CD14-positive monocyte (primary cell): Measurements from ENCODE around the gene WDR45. TPM values are rescaled to one million over a fixed set of nuclear protein-coding genes. Genes with fewer than 3 reads are reported as not detected.

Source experiments
- DNase-seq, 3 donors: peaks; one replicate each; pipeline ENCODE4 v3.0.0-alpha.2; 2011 to 2022
- H2AFZ ChIP-seq: 2 replicates; pipeline ENCODE4 v1.6.0; 2012; ENCODE audit warnings: mild to moderate bottlenecking, low read depth, low read length, inconsistent platforms; ENCODE audit not compliant: insufficient read depth, poor library complexity, severe bottlenecking
- H3K27ac ChIP-seq, 2 donors: 1 replicate in 1 of 2; 2 replicates in 1 of 2; pipeline ENCODE4 v1.5.1; 2012 to 2013; ENCODE audit warnings: low read length in 2 of 2, control low read depth in 1 of 2, inconsistent platforms in 1 of 2, low read depth in 1 of 2, mild to moderate bottlenecking in 1 of 2
- H3K27me3 ChIP-seq, 2 donors: one replicate each; pipeline versions ENCODE4 v1.6.0 to v1.6.1; 2011 to 2013; ENCODE audit warnings: low read length in 2 of 2; ENCODE audit not compliant: control insufficient read depth in 2 of 2, insufficient read depth in 2 of 2
- H3K36me3 ChIP-seq, 2 donors: replicated peaks in 1 of 2; 1 replicate in 1 of 2; 2 replicates in 1 of 2; pipeline versions ENCODE4 v1.5.1 to v1.6.1; 2012 to 2013; ENCODE audit warnings: low read length in 2 of 2, control low read depth in 1 of 2, inconsistent platforms in 1 of 2, mild to moderate bottlenecking in 1 of 2; ENCODE audit not compliant: insufficient read depth in 2 of 2, control insufficient read depth in 1 of 2
- H3K4me1 ChIP-seq, 2 donors: 1 replicate in 1 of 2; 2 replicates in 1 of 2; pipeline versions ENCODE4 v1.5.1 to v1.6.1; 2012 to 2013; ENCODE audit warnings: low read length in 2 of 2, control low read depth in 1 of 2, inconsistent platforms in 1 of 2, mild to moderate bottlenecking in 1 of 2, moderate library complexity in 1 of 2; ENCODE audit not compliant: insufficient read depth in 2 of 2, control insufficient read depth in 1 of 2
- H3K4me2 ChIP-seq: replicated peaks from 2 replicates; pipeline ENCODE3; 2012; ENCODE audit warnings: low read length, moderate library complexity, mild to moderate bottlenecking; ENCODE audit not compliant: poor library complexity, severe bottlenecking; ENCODE audit errors: extremely low read depth
- H3K4me3 ChIP-seq, 3 experiments: fragments of 200-600 bp in 1 of 3; sonication (generic) in 1 of 3; replicated peaks in 1 of 3; 1 replicate in 2 of 3; 2 replicates in 1 of 3; pipeline ENCODE4 v1.5.1; 2011 to 2013; ENCODE audit warnings: low read length in 3 of 3, mild to moderate bottlenecking in 3 of 3, control low read depth in 2 of 3, low read depth in 2 of 3, inconsistent platforms in 1 of 3, moderate library complexity in 1 of 3
- H3K79me2 ChIP-seq: 2 replicates; pipeline ENCODE4 v1.6.0; 2012; ENCODE audit warnings: mild to moderate bottlenecking, control low read depth, inconsistent platforms, low read length, moderate library complexity; ENCODE audit not compliant: insufficient read depth
- H3K9ac ChIP-seq: 2 replicates; pipeline ENCODE4 v1.6.0; 2017; ENCODE audit warnings: low read length, mild to moderate bottlenecking; ENCODE audit not compliant: insufficient read depth, poor library complexity, severe bottlenecking
- H3K9me3 ChIP-seq, 2 donors: replicated peaks in 1 of 2; 1 replicate in 1 of 2; 2 replicates in 1 of 2; pipeline versions ENCODE4 v1.5.1 to v1.6.1; 2012 to 2013; ENCODE audit warnings: low read length in 2 of 2, control low read depth in 1 of 2; ENCODE audit not compliant: control insufficient read depth in 1 of 2, insufficient read depth in 1 of 2
- H4K20me1 ChIP-seq: 2 replicates; pipeline ENCODE4 v1.6.0; 2012; ENCODE audit warnings: mild to moderate bottlenecking, low read length, control low read depth, moderate library complexity; ENCODE audit not compliant: insufficient read depth
- H3K27ac Mint-ChIP-seq, 7 donors: one replicate each; pipeline ENCODE4 v1.8.0; 2020; ENCODE audit warnings: mild to moderate bottlenecking in 7 of 7, mixed read lengths in 7 of 7, moderate library complexity in 6 of 7, inconsistent platforms in 2 of 7
- H3K27me3 Mint-ChIP-seq, 3 donors: one replicate each; pipeline ENCODE4 v1.8.0; 2021 to 2022; ENCODE audit warnings: low read depth in 3 of 3, mild to moderate bottlenecking in 3 of 3, mixed read lengths in 3 of 3, moderate library complexity in 3 of 3, inconsistent platforms in 1 of 3
- H3K36me3 Mint-ChIP-seq, 2 donors: one replicate each; pipeline ENCODE4 v1.8.0; 2020; ENCODE audit warnings: mixed read lengths in 2 of 2, inconsistent platforms in 1 of 2, mild to moderate bottlenecking in 1 of 2
- H3K4me1 Mint-ChIP-seq: one replicate; pipeline ENCODE4 v1.8.0; 2020; ENCODE audit warnings: mild to moderate bottlenecking, mixed read lengths
- H3K4me3 Mint-ChIP-seq, 2 donors: one replicate each; pipeline ENCODE4 v1.8.0; 2020; ENCODE audit warnings: mild to moderate bottlenecking in 2 of 2, mixed read lengths in 2 of 2, moderate library complexity in 1 of 2
- H3K9me3 Mint-ChIP-seq, 7 donors: one replicate each; pipeline ENCODE4 v1.8.0; 2020 to 2022; ENCODE audit warnings: mixed read lengths in 7 of 7, mild to moderate bottlenecking in 6 of 7, moderate library complexity in 6 of 7, inconsistent platforms in 2 of 7
- WGBS: methylation state at CpG from one replicate; pipeline ENCODE4 v1.1.5; 2013; ENCODE audit warnings: missing lambda C conversion rate; ENCODE audit not compliant: insufficient coverage; 5-methylcytosine and 5-hydroxymethylcytosine counted together
- intact Hi-C, 2 donors: fragments of 100-400 bp; cut with micrococcal nuclease; formaldehyde crosslinking; loops; one replicate each; pipeline versions ENCODE4 v1.15.0 to v1.15.1; 2023
- polyA plus RNA-seq, 3 donors: library from polyadenylated mRNA; depleted of rRNA in 1 of 3; unstranded in 2 of 3; stranded (reverse) in 1 of 3; fragments of 300-500 nt in 2 of 3; fragments of >200 nt in 1 of 3; fragmentation: Illumina TruSeq in 2 of 3; gene quantifications; 1 replicate in 2 of 3; 2 replicates in 1 of 3; pipeline ENCODE4 v1.2.3, GENCODE V29; 2012 to 2021
- TF ChIP-seq, protein P1 (sequence below): fragments of 200-600 bp; IDR thresholded peaks from one replicate; pipeline ENCODE4 v1.8.0; 2022; ENCODE audit warnings: antibody characterized with exemption, mild to moderate bottlenecking

The WDR45 gene
- polyA plus RNA-seq, 3 donors: 83.1 to 207 (median 83.8) TPM

DNA sequence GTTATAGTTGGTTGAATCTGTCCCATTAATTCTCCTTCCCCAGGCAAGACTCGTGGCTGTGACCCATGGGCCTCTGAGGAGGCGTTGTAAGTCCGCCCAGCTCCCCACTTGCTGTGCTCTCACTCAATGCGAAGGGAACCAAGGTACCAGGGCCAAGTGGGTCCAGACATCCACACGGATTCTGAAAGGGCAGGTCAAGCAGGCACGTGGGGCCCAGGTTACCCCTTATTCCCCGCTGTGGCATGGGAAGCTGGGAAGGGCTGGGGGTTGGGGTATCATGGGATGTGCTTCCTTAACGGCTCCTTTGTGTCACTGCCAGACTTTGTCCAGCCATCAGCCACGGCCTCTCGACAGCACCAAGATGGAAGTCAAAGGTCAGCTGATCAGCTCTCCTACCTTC lies 17.8 kb downstream of the WDR45 start:
- Histone ChIP-seq H3K4me3 (no peak overlapping the region), H3K27ac (no peak overlapping the region), H3K79me2 (no peaks in the 10 kb centered on the region), H3K27me3 (no peaks in the 10 kb centered on the region), H3K4me2 (no peak overlapping the region), H3K9me3 (no peaks in the 10 kb centered on the region), H2AFZ (no peak overlapping the region), H3K9ac (no peak overlapping the region), H4K20me1 (no peaks in the 10 kb centered on the region), H3K4me1 (peaks cover 0 to 5% of the 10 kb centered on the region in 2 donors), H3K36me3 (no peaks in the 10 kb centered on the region)
- no peak for DNase-seq
- no peaks in the 10 kb centered on the region for H3K36me3 Mint-ChIP-seq
- peaks cover 0 to 2% (median 0%) of the 10 kb centered on the region in 3 donors for H3K27me3 Mint-ChIP-seq
- TF ChIP-seq, protein P1, sequence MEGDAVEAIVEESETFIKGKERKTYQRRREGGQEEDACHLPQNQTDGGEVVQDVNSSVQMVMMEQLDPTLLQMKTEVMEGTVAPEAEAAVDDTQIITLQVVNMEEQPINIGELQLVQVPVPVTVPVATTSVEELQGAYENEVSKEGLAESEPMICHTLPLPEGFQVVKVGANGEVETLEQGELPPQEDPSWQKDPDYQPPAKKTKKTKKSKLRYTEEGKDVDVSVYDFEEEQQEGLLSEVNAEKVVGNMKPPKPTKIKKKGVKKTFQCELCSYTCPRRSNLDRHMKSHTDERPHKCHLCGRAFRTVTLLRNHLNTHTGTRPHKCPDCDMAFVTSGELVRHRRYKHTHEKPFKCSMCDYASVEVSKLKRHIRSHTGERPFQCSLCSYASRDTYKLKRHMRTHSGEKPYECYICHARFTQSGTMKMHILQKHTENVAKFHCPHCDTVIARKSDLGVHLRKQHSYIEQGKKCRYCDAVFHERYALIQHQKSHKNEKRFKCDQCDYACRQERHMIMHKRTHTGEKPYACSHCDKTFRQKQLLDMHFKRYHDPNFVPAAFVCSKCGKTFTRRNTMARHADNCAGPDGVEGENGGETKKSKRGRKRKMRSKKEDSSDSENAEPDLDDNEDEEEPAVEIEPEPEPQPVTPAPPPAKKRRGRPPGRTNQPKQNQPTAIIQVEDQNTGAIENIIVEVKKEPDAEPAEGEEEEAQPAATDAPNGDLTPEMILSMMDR: no peak
- H3K4me3 Mint-ChIP-seq: no peak overlapping the region
- H3K4me1 Mint-ChIP-seq: no peaks in the 10 kb centered on the region
- H3K27ac Mint-ChIP-seq: no peak overlapping the region
- intact Hi-C loops: no loop called here
- H3K9me3 Mint-ChIP-seq: peaks cover 0 to 3% (median 0%) of the 10 kb centered on the region in 7 donors
- 92% methylated on average over 2 of the region's 10 CpGs for WGBS

DNA sequence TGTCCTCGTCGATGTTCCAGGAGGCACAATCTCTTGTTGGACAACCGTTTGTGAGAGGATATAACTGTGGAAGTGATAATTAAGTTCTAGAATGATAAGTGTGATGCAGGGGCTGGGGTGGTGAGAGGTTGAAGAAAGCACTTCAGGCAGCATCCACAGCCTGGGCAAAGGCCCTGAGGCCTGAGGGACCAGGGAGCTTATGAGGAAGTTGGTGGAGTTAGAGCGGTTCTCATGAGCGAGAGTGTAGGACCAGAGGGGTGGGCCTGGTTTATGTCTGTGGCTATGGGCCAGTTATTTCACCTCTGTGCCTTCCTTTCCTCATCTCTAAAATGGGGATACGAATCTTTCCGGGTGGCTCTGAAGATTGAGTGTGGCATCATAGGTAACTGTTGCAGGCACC lies 18.2 kb downstream of the WDR45 start:
- WGBS: 78% methylated on average over 3 of the region's 7 CpGs
- Histone ChIP-seq H3K4me1 (peaks cover 0 to 5% of the 10 kb centered on the region in 2 donors), H3K9me3 (no peaks in the 10 kb centered on the region), H3K4me3 (no peak overlapping the region), H3K27ac (no peak overlapping the region), H3K27me3 (no peaks in the 10 kb centered on the region), H3K36me3 (no peaks in the 10 kb centered on the region), H3K79me2 (no peaks in the 10 kb centered on the region), H2AFZ (no peak overlapping the region), H3K4me2 (no peak overlapping the region), H4K20me1 (no peaks in the 10 kb centered on the region), H3K9ac (no peak overlapping the region)
- H3K4me3 Mint-ChIP-seq: no peak overlapping the region
- H3K27me3 Mint-ChIP-seq: peaks cover 0 to 2% (median 0%) of the 10 kb centered on the region in 3 donors
- no peak for DNase-seq
- TF ChIP-seq, protein P1: no peak
- H3K9me3 Mint-ChIP-seq: peaks cover 0 to 3% (median 0%) of the 10 kb centered on the region in 7 donors
- peak overlapping the region in 1 of 7 donors; percentile 9 for H3K27ac Mint-ChIP-seq
- H3K36me3 Mint-ChIP-seq: no peaks in the 10 kb centered on the region
- no peaks in the 10 kb centered on the region for H3K4me1 Mint-ChIP-seq
- intact Hi-C loops: no loop called here
